Stimulated activated CD4-positive, alpha-beta T cell treated with anti-CD3 and anti-CD28 coated beads, Interleukin-2, amount 100 ng/mL, for 4 hours (primary cell): Measurements from ENCODE around the gene HOXD8.

Experiments used
- DNase-seq: peaks from one replicate; pipeline ENCODE4 v3.0.0-alpha.2; 2020; ENCODE audit warnings: low read depth

Gene HOXD8

GRCh38 chr2:176128982-176129796 lies at the start of gene HOXD8:
TSS of gene HOXD8 (plus strand) at chr2:176129705. CDS start at chr2:176130367, 662 bp downstream.
- DNase-seq = no peak

- no peak for DNase-seq
Observed at GRCh38 chr2:176079831-176080539, 49.5 kb upstream of the HOXD8 start.

GRCh38 chr2:176080540-176081375 lies 48.7 kb upstream of the HOXD8 start:
- DNase-seq = no peak

GRCh38 chr2:176081376-176081836 lies 48.1 kb upstream of the HOXD8 start:
- DNase-seq = no peak

- DNase-seq = no peak
Observed at GRCh38 chr2:176081837-176082524, 47.5 kb upstream of the HOXD8 start.

GRCh38 chr2:176082525-176082823 lies 47.0 kb upstream of the HOXD8 start:
- no peak for DNase-seq

- no peak for DNase-seq
Observed at GRCh38 chr2:176082824-176083751, 46.4 kb upstream of the HOXD8 start.

- DNase-seq = no peak
Observed at GRCh38 chr2:176083796-176084261, 45.7 kb upstream of the HOXD8 start, which contains the start of gene EVX2. TSS of gene EVX2 (minus strand) at chr2:176083962. CDS start at chr2:176083776, 186 bp downstream.

- DNase-seq = no peak
Observed at GRCh38 chr2:176084611-176085119, 44.8 kb upstream of the HOXD8 start.

GRCh38 chr2:176085120-176085788 lies 44.3 kb upstream of the HOXD8 start:
- DNase-seq = no peak

GRCh38 chr2:176085861-176086771 lies 43.4 kb upstream of the HOXD8 start:
- DNase-seq = no peak

GRCh38 chr2:176087330-176088047 lies 42.0 kb upstream of the HOXD8 start:
- DNase-seq = no peak

GRCh38 chr2:176088048-176088936 lies 41.2 kb upstream of the HOXD8 start:
- no peak for DNase-seq

- DNase-seq = no peak
Observed at GRCh38 chr2:176088937-176089842, 40.3 kb upstream of the HOXD8 start.

GRCh38 chr2:176089843-176090395 lies 39.6 kb upstream of the HOXD8 start:
- no peak for DNase-seq

GRCh38 chr2:176090862-176091261 lies 38.6 kb upstream of the HOXD8 start:
- no peak for DNase-seq
